Astrocyte of the spinal cord (primary cell): ENCODE data around the gene NHLRC1.

Source experiments
- DNase-seq: peaks from one replicate; pipeline ENCODE4 v3.0.0; 2011; ENCODE audit warnings: low read depth, low spot score
- H3K4me3 ChIP-seq: 2 replicates; pipeline ENCODE4 v1.5.1; 2011; ENCODE audit warnings: low read depth, mild to moderate bottlenecking, low read length, moderate library complexity
- in situ Hi-C: cut with HindIII; loops from 2 replicates; pipeline ENCODE4 v1.10.0; 2017; ENCODE audit warnings: low sequenced_read_pairs
- TF ChIP-seq, protein P1 (sequence below): IDR thresholded peaks from 2 replicates; pipeline ENCODE4 v1.5.1; 2012; ENCODE audit warnings: low read depth, mild to moderate bottlenecking, low read length, inconsistent platforms

The NHLRC1 gene

DNA sequence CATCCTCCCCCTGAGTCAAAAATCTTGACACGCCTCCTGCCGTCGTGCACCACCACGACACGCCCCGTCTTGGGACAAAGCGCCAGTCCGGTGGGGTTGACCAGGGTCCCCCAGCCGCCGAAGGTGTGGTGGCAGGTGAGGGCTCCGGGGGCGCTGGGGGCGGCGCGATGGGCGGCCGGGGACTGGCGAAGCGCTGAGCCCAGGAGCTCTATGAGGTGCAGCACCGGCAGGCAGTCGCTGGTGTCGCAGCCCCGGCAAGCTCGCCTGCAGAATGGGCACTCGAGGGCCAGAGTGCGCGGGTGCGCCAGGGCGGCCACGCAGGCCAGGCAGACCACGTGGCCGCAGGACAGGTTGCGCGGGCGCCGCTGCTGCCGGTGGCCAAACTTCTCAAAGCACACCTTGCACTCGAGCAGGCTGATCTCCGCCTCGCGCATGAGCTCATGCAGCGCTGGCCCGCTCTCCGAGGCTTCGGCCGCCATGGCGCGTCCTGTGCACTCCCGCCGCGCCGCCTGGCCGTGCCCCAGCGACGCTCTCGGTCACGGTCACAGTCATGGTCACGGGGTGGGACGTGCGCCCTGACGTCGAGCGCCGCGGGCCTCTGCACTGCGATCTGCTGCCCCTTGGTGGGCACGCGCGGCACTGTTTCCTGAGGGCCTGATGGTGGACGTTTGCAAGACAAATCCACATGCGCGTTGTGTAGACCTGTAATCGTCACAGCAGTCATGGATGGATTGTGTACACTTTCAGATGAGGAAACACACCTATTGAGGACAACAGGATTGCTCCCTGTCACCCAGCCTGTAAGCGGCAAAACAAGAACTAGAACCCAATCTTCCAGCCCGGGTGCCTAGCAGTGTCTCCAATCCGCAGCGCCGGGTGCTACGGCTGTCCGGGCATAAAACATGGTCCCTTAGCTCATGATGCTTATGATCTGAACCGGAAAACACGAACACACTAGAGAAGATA, at the start of gene NHLRC1:
Gene NHLRC1, minus strand, starts transcription at position 550 of the 966 bp plus-strand sequence. Its CDS starts 71 bp downstream, at position 479.
- DNase-seq: peak; percentile 89
- in situ Hi-C loops: no loop called here
- H3K4me3 ChIP-seq: peak within 1 kb of the TSS; percentile 35
- TF ChIP-seq, protein P1, sequence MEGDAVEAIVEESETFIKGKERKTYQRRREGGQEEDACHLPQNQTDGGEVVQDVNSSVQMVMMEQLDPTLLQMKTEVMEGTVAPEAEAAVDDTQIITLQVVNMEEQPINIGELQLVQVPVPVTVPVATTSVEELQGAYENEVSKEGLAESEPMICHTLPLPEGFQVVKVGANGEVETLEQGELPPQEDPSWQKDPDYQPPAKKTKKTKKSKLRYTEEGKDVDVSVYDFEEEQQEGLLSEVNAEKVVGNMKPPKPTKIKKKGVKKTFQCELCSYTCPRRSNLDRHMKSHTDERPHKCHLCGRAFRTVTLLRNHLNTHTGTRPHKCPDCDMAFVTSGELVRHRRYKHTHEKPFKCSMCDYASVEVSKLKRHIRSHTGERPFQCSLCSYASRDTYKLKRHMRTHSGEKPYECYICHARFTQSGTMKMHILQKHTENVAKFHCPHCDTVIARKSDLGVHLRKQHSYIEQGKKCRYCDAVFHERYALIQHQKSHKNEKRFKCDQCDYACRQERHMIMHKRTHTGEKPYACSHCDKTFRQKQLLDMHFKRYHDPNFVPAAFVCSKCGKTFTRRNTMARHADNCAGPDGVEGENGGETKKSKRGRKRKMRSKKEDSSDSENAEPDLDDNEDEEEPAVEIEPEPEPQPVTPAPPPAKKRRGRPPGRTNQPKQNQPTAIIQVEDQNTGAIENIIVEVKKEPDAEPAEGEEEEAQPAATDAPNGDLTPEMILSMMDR: peak; percentile 94

DNA sequence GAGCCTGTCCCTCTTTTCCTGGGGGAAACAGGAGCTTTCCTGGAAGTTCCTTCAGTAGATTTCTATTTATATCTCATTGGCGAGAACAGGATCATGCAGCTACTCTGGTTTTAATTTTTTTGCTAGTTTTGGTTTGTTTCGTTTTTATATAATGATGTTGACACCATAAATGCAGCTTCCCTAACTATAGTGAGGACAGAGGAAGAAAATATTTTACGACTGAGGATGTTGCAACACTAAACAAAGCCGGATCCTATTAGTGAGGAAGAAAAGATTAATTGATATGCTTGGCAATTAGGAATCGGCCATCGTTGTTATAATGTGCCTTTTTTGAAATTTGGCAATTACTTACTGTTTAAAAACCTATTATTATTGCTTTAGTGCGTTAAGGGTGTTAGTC, 49.4 kb upstream of the NHLRC1 start:
- no peak overlapping the region for H3K4me3 ChIP-seq
- TF ChIP-seq, protein P1: no peak
- in situ Hi-C loops: no loop called here
- DNase-seq: no peak

DNA sequence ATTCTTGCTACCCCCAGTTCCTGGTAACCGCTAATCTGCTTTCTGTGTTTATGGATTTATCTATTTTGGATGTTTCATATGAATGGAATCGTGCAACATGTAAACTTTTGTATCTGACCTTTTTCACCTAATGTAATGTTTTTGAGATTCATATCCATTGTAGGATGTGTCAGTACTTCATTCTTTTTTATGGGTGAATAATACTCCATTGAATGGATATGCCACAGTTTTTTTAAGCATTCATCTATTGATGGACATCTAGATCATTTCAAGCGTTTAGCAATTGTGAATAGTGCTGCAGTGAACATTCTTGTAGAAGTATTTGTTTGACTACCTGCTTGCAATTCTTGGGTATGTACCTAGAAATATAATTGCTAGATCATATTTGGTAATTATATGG, 45.8 kb upstream of the NHLRC1 start:
- TF ChIP-seq, protein P1: no peak
- no peak for DNase-seq
- in situ Hi-C loops: no loop called here
- no peak overlapping the region for H3K4me3 ChIP-seq

DNA sequence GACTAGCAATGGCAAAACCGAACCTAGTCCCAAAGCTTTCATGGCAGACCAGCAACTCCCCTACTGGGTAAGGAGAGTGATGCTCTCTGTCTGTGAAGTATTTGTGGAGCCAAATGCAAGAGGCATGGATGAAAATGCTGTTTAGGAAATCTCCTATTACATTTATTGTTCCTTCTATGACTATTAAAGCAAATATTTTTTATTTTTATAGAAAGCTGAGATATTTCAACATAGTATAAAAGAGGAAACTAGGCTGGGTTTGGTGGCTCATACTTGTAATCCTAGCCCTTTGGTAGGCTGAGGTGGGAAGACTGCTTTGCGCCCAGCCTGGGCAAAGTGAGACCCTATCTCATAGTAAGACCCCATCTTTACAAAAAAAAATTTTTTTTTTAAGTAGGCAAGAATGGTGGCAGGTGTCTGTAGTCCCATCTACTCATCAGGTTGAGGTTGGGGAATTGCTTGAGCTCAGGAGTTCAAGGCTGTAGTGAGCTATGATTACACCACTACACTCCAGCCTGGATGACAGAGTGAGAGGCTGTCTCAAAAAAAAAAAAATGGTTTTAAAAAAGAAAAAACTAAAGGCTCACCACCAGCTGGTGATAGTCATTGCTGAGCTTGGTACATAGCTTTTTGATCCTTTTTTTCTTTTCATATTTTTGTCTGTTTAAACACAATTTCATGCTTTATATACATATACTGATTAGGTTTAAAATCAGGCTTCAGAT, 44.0 kb upstream of the NHLRC1 start:
- TF ChIP-seq, protein P1: no peak
- peak; percentile 32 for DNase-seq
- in situ Hi-C loops: no loop called here
- no peak overlapping the region for H3K4me3 ChIP-seq

DNA sequence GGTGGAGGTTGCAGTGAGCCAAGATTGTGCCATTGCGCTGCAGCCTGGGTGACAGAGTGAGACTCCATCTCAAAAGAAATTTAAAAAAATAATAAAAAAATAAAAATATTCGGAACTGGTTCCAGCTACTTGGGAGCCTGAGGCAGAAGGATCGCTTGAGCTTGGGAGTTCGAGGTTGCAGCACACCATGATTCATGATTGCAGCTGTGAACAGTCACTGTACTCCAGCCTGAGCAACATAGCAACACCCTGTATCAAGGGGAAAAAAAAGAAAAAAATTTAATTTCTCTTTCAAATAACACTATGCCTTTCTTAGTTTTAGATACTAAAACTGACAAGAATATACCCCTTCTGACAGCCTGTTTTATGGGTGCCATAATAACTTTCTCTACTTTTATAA, 43.3 kb upstream of the NHLRC1 start:
- no peak for DNase-seq
- H3K4me3 ChIP-seq: no peak overlapping the region
- in situ Hi-C loops: no loop called here
- TF ChIP-seq, protein P1: no peak

DNA sequence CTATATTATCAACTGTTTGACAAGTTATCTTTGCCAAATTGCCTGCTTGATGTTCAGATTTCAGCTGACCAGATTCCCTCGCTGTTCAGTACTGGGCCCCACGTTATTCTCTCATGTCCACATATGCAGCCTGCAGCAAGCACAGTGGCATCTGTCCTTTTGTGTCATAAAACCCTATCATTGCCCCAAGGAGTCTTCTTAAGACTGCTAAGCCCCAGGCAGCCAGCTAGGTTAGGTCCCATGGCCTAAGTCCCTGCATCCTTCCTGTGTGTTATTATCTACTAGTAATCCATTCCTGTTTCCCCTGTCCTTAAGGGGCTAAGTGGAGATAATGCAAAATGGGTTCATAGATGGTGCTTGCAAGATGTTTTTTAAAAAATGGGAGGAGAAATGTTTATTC, 39.9 kb upstream of the NHLRC1 start:
- no peak for DNase-seq
- TF ChIP-seq, protein P1: no peak
- in situ Hi-C loops: no loop called here
- H3K4me3 ChIP-seq: no peak overlapping the region
